HL-60 (cell line): ENCODE data around the gene FAM78B.

Experiments
- DNase-seq, 2 experiments: peaks; one replicate each; pipeline ENCODE4 v3.0.0-alpha.2; 2010 to 2020; ENCODE audit warnings: low read depth in 1 of 2, low spot score in 1 of 2
- H3K27ac ChIP-seq: fragments of 250-450 bp; sonication (Bioruptor Pico); replicated peaks from 2 replicates; pipeline ENCODE4 v1.5.1; 2020; ENCODE audit warnings: mild to moderate bottlenecking, moderate library complexity
- H3K27me3 ChIP-seq: fragments of 250-450 bp; sonication (Bioruptor Pico); 2 replicates; pipeline ENCODE4 v1.5.1; 2021; ENCODE audit warnings: mild to moderate bottlenecking, moderate library complexity; ENCODE audit not compliant: insufficient read depth, poor library complexity, severe bottlenecking
- H3K4me3 ChIP-seq: replicated peaks from 2 replicates; pipeline ENCODE4 v1.5.1; 2011; ENCODE audit warnings: mild to moderate bottlenecking, control low read depth, low read length; ENCODE audit not compliant: insufficient read depth
- CTCF ChIP-seq: IDR thresholded peaks from one replicate; pipeline ENCODE4 v1.5.1; 2011; ENCODE audit warnings: low read length, control low read depth, inconsistent platforms; ENCODE audit not compliant: insufficient read depth
- GABPA ChIP-seq: IDR thresholded peaks from 2 replicates; pipeline ENCODE4 v1.6.1; 2012; ENCODE audit warnings: low read depth
- POLR2AphosphoS5 ChIP-seq: IDR thresholded peaks from 2 replicates; pipeline ENCODE4 v1.6.1; 2012; ENCODE audit warnings: low read depth
- REST ChIP-seq: IDR thresholded peaks from 2 replicates; pipeline ENCODE4 v1.6.1; 2012; ENCODE audit warnings: low read depth; ENCODE audit not compliant: insufficient replicate concordance
- SPI1 ChIP-seq: IDR thresholded peaks from 2 replicates; pipeline ENCODE4 v1.6.1; 2012; ENCODE audit warnings: low read depth, mild to moderate bottlenecking, borderline replicate concordance

FAM78B gene

GRCh38 chr1:166155108-166155507 lies 11.7 kb downstream of the FAM78B start:
- H3K4me3 ChIP-seq, result no peak overlapping the region
- H3K27ac ChIP-seq, result no peak overlapping the region
- no peak for TF ChIP-seq POLR2AphosphoS5
- TF ChIP-seq SPI1, result no peak
- no peak for TF ChIP-seq REST
- TF ChIP-seq GABPA, result no peak
- no peak for TF ChIP-seq CTCF
- no peak for DNase-seq
- H3K27me3 ChIP-seq, result no peaks in the 10 kb centered on the region

GRCh38 chr1:166153525-166154314 lies 13.1 kb downstream of the FAM78B start:
- TF ChIP-seq POLR2AphosphoS5, result no peak
- TF ChIP-seq CTCF, result no peak
- no peak for TF ChIP-seq REST
- no peak for TF ChIP-seq GABPA
- no peak for TF ChIP-seq SPI1
- Histone ChIP-seq H3K27ac (no peak overlapping the region), H3K27me3 (no peaks in the 10 kb centered on the region), H3K4me3 (no peak overlapping the region)
- DNase-seq, result no peak

- H3K27ac ChIP-seq, result no peak overlapping the region
- no peak overlapping the region for H3K4me3 ChIP-seq
- H3K27me3 ChIP-seq, result no peaks in the 10 kb centered on the region
- TF ChIP-seq POLR2AphosphoS5 (no peak), GABPA (no peak), REST (no peak), CTCF (no peak), SPI1 (no peak)
- no peak for DNase-seq
Observed at GRCh38 chr1:166152978-166153377, 13.8 kb downstream of the FAM78B start.
